ENCODE results near the gene DAPP1.

DAPP1 gene

GRCh38 chr4:99878604-99879003 lies 62.0 kb downstream of the DAPP1 start:
- H3K4me3 ChIP-seq (ENCODE audit: control insufficient read depth, low read depth, low read length): no peak overlapping the region
- DNase-seq (ENCODE audit: low read depth): no peak
- TF ChIP-seq, protein P1, sequence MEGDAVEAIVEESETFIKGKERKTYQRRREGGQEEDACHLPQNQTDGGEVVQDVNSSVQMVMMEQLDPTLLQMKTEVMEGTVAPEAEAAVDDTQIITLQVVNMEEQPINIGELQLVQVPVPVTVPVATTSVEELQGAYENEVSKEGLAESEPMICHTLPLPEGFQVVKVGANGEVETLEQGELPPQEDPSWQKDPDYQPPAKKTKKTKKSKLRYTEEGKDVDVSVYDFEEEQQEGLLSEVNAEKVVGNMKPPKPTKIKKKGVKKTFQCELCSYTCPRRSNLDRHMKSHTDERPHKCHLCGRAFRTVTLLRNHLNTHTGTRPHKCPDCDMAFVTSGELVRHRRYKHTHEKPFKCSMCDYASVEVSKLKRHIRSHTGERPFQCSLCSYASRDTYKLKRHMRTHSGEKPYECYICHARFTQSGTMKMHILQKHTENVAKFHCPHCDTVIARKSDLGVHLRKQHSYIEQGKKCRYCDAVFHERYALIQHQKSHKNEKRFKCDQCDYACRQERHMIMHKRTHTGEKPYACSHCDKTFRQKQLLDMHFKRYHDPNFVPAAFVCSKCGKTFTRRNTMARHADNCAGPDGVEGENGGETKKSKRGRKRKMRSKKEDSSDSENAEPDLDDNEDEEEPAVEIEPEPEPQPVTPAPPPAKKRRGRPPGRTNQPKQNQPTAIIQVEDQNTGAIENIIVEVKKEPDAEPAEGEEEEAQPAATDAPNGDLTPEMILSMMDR (IDR thresholded peaks at IDR 0.05; ENCODE audit: control insufficient read depth, insufficient read depth, low read depth, low read length, missing control alignments): no peak

DNA sequence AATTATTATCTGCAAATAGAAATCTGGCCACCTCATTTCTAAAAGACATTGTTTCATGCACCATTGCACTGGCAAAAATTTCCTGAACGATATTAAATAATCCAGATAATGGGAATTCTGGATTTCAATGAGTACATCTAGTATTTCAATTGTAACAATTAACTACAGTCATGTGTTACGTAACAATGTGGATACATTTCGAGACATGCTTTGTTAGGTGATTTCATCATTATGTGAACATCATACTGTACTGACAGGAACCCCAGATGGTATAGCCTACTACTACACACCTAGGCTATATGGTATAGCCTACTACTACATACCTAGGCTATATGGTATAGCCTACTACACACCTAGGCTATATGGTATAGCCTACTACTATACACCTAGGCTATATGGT lies 62.8 kb downstream of the DAPP1 start:
- DNase-seq (ENCODE audit: low read depth): no peak
- no peak overlapping the region for H3K4me3 ChIP-seq (ENCODE audit: control insufficient read depth, low read depth, low read length)
- TF ChIP-seq, protein P1 (IDR thresholded peaks at IDR 0.05; ENCODE audit: control insufficient read depth, insufficient read depth, low read depth, low read length, missing control alignments): no peak

DNA sequence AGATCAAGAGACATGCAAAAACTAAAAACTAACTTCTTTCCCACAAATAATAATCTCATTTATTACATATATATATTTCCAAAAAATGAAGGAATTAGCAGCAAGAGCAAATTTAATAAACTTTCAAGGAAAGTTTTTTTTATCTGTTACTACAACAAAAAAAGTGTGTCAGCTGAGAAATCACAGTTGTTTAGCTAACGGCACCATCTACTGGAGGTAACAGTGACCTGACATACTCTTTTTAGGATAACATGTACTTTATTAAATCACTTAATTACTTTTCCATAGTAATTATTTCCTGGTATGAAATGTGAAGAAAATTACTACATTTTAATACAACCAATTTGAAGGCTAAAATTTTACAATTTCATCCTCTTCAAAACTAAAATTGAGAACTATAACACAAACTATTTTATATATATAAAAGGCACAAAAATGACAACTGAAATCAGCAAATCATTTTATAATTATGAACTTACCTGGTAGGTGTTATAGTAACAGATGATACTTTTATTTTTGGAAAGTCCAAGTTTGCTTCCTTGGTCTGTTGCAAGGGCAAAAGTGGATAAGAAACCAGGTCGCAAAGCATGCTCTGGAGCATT lies 68.5 kb downstream of the DAPP1 start:
- no peak overlapping the region for H3K4me3 ChIP-seq (ENCODE audit: control insufficient read depth, low read depth, low read length)
- TF ChIP-seq, protein P1 (IDR thresholded peaks at IDR 0.05; ENCODE audit: control insufficient read depth, insufficient read depth, low read depth, low read length, missing control alignments): peak; percentile 39
- no peak for DNase-seq (ENCODE audit: low read depth)

DNA sequence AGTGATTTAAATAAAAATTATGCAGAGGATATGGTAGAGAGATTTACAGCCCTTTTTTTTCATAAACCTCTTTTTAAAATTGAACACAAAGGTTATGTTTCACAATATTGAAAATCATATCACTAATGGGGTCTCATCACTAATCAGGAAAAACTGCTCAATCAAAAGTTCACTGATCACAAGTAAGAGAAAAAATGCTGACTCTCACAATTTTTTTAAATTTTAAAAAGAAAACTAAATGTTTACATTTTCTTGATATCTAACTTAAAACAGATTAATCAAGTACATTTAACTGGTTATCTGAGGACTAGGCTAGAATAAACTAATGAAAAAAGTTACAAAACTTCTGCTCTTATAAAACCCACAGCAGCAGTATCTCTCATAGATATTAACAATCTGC lies 69.1 kb downstream of the DAPP1 start:
- DNase-seq (ENCODE audit: low read depth): no peak
- TF ChIP-seq, protein P1 (IDR thresholded peaks at IDR 0.05; ENCODE audit: control insufficient read depth, insufficient read depth, low read depth, low read length, missing control alignments): no peak
- H3K4me3 ChIP-seq (ENCODE audit: control insufficient read depth, low read depth, low read length): no peak overlapping the region

- no peak overlapping the region for H3K4me3 ChIP-seq (ENCODE audit: control insufficient read depth, low read depth, low read length)
- no peak for DNase-seq (ENCODE audit: low read depth)
- TF ChIP-seq, protein P1 (IDR thresholded peaks at IDR 0.05; ENCODE audit: control insufficient read depth, insufficient read depth, low read depth, low read length, missing control alignments): no peak
Observed at GRCh38 chr4:99886146-99886545, 69.5 kb downstream of the DAPP1 start.

DNA sequence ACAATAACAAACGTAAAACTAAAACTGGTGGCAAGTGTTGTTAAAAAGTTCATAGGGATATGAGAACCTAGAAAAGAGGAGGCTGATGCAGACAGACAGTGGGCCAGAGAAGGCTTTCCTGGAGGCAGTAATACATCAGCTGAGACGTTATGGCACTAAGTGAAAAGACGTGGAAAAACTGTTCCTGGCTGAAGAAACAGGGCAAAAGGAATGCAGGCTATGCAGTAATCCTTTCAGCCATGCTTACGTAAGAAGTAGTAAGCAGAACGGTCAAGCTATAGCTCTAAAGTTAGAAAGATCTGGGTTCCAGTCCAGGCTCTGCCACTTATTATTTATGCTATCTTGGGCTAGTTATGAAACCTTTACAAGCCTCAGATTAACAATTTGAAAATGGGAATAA lies 71.2 kb downstream of the DAPP1 start:
- no peak overlapping the region for H3K4me3 ChIP-seq (ENCODE audit: control insufficient read depth, low read depth, low read length)
- no peak for DNase-seq (ENCODE audit: low read depth)
- TF ChIP-seq, protein P1 (IDR thresholded peaks at IDR 0.05; ENCODE audit: control insufficient read depth, insufficient read depth, low read depth, low read length, missing control alignments): no peak

DNA sequence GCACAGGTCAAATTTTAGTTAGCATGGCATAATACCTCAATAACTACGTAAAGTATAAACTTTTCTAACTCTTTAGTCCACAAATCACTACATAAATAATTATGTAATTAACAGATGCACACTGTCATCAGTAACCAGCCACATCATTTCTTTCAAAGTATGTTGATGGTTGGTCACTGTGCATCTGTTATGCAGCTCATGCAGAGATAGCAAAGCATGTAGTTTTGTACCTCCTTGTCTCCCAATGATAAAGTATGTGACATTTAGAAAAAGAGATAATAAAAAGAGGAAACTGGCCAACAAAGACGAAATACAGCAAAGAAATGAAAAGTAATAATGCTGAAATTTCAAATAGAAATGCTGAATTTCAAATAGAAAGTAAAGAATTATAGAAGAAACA lies 74.7 kb downstream of the DAPP1 start:
- TF ChIP-seq, protein P1 (IDR thresholded peaks at IDR 0.05; ENCODE audit: control insufficient read depth, insufficient read depth, low read depth, low read length, missing control alignments): no peak
- no peak overlapping the region for H3K4me3 ChIP-seq (ENCODE audit: control insufficient read depth, low read depth, low read length)
- DNase-seq (ENCODE audit: low read depth): no peak
